ENCODE data around the gene DAW1. TPM values are rescaled to one million over a fixed set of nuclear protein-coding genes. Genes with fewer than 3 reads are reported as not detected.
A peak's percentile ranks its signal among the peaks of the same experiment; 100 is the strongest.

Gene DAW1
- total RNA-seq, 1 donor from 2014 or later: not detected

DNA sequence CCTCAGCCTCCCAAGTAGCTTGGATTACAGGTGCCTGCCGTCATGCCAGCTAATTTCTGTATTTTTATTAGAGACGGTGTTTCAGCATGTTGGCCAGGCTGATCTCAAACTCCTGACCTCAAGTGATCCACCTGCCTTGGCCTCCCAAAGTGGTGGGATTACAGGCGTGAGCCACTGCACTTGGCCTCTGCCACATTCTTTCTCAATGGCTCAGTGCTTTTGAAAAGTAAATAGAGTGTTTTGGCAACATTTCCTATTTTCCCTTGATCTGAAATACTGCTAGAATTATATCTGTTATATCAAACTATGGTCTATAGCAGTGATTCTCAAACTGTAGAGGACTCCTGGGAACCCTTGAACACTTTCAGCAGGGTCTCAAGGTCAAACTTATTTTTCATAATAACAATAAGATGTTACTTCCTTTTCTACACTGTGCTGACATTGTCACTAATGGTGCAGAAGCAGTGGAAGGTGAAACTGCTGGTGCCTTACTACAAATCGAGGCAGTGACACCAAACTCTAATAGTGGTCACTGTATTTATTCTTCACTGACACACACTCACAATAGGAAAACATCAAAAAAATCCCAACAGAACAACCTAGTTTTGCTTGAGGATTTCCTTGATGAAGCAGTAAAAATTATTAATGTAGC lies 10.6 kb downstream of the DAW1 start:
- H3K36me3 ChIP-seq: no peaks in the 10 kb centered on the region
- intact Hi-C loops (cut with DNase I): loop anchor here (10.0 kb wide), 1 partner anchor 477 kb away; no protein-coding TSS in a partner anchor
- H3K9me3 ChIP-seq: no peaks in the 10 kb centered on the region
- peak overlapping the region; percentile 9 to 68 for H3K27ac ChIP-seq
- H3K4me1 ChIP-seq: peaks cover 0 to 20% of the 10 kb centered on the region in 2 donors
- TF ChIP-seq, protein P1, sequence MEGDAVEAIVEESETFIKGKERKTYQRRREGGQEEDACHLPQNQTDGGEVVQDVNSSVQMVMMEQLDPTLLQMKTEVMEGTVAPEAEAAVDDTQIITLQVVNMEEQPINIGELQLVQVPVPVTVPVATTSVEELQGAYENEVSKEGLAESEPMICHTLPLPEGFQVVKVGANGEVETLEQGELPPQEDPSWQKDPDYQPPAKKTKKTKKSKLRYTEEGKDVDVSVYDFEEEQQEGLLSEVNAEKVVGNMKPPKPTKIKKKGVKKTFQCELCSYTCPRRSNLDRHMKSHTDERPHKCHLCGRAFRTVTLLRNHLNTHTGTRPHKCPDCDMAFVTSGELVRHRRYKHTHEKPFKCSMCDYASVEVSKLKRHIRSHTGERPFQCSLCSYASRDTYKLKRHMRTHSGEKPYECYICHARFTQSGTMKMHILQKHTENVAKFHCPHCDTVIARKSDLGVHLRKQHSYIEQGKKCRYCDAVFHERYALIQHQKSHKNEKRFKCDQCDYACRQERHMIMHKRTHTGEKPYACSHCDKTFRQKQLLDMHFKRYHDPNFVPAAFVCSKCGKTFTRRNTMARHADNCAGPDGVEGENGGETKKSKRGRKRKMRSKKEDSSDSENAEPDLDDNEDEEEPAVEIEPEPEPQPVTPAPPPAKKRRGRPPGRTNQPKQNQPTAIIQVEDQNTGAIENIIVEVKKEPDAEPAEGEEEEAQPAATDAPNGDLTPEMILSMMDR (IDR thresholded peaks at IDR 0.05): no peak
- DNase-seq (ENCODE audit: low spot score in 2 of 2): no peak
- H3K4me3 ChIP-seq: no peak overlapping the region
- no peaks in the 10 kb centered on the region for H3K27me3 ChIP-seq

DNA sequence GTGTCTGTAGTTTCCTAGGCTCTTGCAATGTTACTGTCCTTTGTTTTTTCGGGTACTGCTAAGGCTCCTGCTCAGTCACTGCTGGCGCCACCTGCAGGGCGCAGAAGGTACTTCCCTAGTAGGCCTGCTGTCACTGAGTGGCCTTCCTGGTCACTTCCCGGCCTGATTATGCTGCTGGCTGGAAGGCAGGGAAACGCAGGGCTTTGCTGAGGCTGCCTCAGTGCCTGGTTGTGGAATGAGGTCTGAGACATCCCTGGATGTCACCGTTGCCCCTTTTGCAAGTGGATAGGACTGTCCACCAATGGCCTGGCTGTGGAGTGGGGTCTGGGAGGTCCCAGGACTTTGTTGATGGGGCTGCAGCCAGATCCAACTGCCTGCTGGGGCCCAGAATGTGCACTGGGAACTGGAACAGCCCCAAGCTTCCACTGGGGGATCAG lies 13.1 kb downstream of the DAW1 start:
- H3K9me3 ChIP-seq: no peaks in the 10 kb centered on the region
- no peak overlapping the region for H3K4me3 ChIP-seq
- H3K27ac ChIP-seq: no peak overlapping the region
- TF ChIP-seq, protein P1 (IDR thresholded peaks at IDR 0.05): peak in 2 of 3 experiments; percentile 42 to 49
- H3K4me1 ChIP-seq: peaks cover 0 to 8% of the 10 kb centered on the region in 2 donors
- H3K36me3 ChIP-seq: no peaks in the 10 kb centered on the region
- no peaks in the 10 kb centered on the region for H3K27me3 ChIP-seq
- DNase-seq (ENCODE audit: low spot score in 2 of 2): peak in 1 of 2 donors; percentile 78
- intact Hi-C loops (cut with DNase I): loop anchor here (10.0 kb wide), 1 partner anchor 480 kb away; no protein-coding TSS in a partner anchor

DNA sequence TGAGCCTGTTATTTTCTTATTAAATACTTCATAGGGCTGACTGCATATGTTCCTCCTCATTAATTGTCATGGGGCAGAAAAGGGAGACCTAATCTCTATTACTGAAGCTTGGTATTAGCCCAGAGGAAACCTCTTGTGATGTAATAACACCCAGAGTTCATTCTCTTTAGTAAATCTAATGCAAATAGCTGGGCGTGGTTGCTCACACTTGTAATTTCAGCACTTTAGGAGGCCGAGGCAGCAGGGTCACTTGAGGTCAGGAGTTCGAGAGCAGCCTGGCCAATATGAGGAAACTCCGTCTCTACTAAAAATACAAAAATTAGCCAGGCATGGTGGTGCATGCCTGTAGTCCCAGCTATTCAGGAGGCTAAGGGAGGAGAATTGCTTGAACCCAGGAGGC lies 14.7 kb downstream of the DAW1 start:
- Histone ChIP-seq H3K9me3 (no peaks in the 10 kb centered on the region), H3K27ac (no peak overlapping the region), H3K4me1 (peaks cover 0 to 6% of the 10 kb centered on the region in 2 donors), H3K27me3 (no peaks in the 10 kb centered on the region), H3K36me3 (no peaks in the 10 kb centered on the region), H3K4me3 (no peak overlapping the region)
- TF ChIP-seq, protein P1 (IDR thresholded peaks at IDR 0.05): no peak
- intact Hi-C loops (cut with DNase I): loop anchor here (5.0 to 10.0 kb wide), 2 partner anchors 124 to 481 kb away; no protein-coding TSS in a partner anchor
- DNase-seq (ENCODE audit: low spot score in 2 of 2): no peak

DNA sequence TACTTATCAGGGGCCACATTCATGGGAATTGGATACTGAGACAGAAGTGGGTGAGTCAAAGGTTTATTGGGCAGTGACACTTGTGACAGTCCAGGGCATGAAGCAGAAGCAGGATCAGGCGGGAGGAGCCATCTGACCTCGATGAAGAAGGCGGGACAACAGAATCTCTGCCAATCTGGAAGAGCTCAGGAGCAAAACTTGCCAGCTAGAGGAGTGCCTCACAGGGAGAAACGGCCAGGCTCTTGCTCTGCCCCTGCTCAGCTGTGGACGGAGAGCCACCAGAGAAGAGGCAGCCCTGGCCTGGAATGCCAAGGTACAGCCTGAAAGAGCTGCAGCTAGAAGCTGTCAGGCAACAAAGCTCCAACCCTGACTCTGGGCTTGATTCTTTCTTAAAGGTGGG lies 16.9 kb downstream of the DAW1 start:
- TF ChIP-seq, protein P1 (IDR thresholded peaks at IDR 0.05): no peak
- no peak overlapping the region for H3K4me3 ChIP-seq
- H3K36me3 ChIP-seq: no peaks in the 10 kb centered on the region
- H3K4me1 ChIP-seq: no peaks in the 10 kb centered on the region
- DNase-seq (ENCODE audit: low spot score in 2 of 2): no peak
- intact Hi-C loops (cut with DNase I): loop anchor here (5.0 to 10.0 kb wide), 2 partner anchors 126 to 483 kb away; no protein-coding TSS in a partner anchor
- H3K27ac ChIP-seq: no peak overlapping the region
- H3K27me3 ChIP-seq: no peaks in the 10 kb centered on the region
- H3K9me3 ChIP-seq: no peaks in the 10 kb centered on the region

DNA sequence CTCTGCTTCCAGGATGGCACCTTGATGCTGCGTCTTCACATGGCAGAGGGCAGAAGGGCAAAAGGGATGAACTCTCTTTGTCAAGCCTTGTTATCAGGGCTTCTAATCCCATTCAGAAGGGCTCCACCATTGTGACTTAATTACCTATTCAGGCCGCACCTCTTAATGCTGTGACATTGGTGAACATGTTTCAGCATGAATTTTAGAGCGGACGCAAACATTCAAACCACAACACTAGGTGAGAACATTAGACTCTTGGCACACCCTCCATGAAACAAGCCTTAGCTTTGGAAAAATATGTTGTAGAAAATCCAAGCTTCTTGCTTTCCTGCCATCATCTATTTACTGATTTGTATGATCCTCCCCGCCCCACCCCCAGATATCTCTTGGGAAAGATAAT lies 17.9 kb downstream of the DAW1 start:
- no peak for DNase-seq (ENCODE audit: low spot score in 2 of 2)
- no peaks in the 10 kb centered on the region for H3K27me3 ChIP-seq
- TF ChIP-seq, protein P1 (IDR thresholded peaks at IDR 0.05): no peak

More for the DNA sequence above, 17.9 kb downstream of the DAW1 start:
- H3K27ac ChIP-seq: no peak overlapping the region
- intact Hi-C loops (cut with DNase I): loop anchor here (5.0 to 10.0 kb wide), 2 partner anchors 127 to 485 kb away; no protein-coding TSS in a partner anchor
- H3K9me3 ChIP-seq: no peaks in the 10 kb centered on the region
- no peaks in the 10 kb centered on the region for H3K36me3 ChIP-seq
- no peak overlapping the region for H3K4me3 ChIP-seq
- no peaks in the 10 kb centered on the region for H3K4me1 ChIP-seq
